Left colon (tissue), 2 donors: ENCODE data around the gene TREML4. TPM values are rescaled to one million over a fixed set of nuclear protein-coding genes. Genes with fewer than 3 reads are reported as not detected.
"Not testable (repeated sequence)": the region's sequence is repeated elsewhere in the genome, so short reads cannot be mapped to it uniquely, and the experiment has no call there.

Experiments
- ATAC-seq: fragments of 200-7000 bp; cut with Tn5 transposase; one replicate; pipeline ENCODE4 v1.9.1; 2020; ENCODE audit warnings: mild to moderate bottlenecking, moderate library complexity
- DNase-seq, 2 donors: peaks; one replicate each; pipeline ENCODE4 v3.0.0-alpha.2; 2020
- intact Hi-C, 2 donors: fragments of 100-400 bp; cut with DNase I in 1 of 2; cut with micrococcal nuclease in 1 of 2; formaldehyde crosslinking; loops; one replicate each; pipeline versions ENCODE4 v1.11.2 to v1.14.0; 2022; cut with DNase I, micrococcal nuclease
- long read RNA-seq: library from polyadenylated mRNA; unstranded; transcript quantifications from one replicate; pipeline ENCODE4 v2.0.0, GENCODE V29; 2021
- total RNA-seq, 2 donors: library from RNA; stranded (reverse); fragmentation: NEBNext Ultra II Directional; extraction: Animal tissue kit (Norgen Biotek cat#: 25700); gene quantifications; one replicate each; pipeline ENCODE4 v1.2.1, GENCODE V29; 2021
- donor health status: DM: no; HTN: no; CAD: no.
- donor health status: DM: yes; HTN: yes; CAD: no.

Gene TREML4
- not detected for total RNA-seq
- long read RNA-seq, result 0 reads

DNA sequence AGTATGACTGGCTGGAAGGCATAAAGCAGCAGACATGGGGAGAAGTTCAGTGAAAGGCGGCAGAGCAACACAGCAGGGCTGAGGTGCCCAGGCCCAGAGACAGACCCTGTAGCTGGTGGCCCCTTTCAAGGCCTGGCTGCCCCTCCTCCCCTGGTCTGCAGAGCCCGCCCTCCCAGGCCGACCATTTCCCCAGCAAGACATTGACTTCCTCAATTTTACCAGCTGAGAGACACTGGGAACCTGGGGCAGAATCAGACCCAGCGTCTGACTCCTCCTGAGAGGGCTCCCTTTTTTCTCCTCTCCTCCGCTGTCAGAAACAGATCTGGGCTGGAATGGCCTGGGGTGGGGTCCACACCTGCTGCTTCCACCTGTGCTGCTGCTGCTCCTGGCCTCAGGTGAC is at the start of gene TREML4:
TREML4 (plus strand) TSS at position 254 of the 400 bp plus-strand sequence; CDS start at position 333, 79 bp downstream.
- intact Hi-C loops, result no loop called here
- DNase-seq (no peak), ATAC-seq (no peak)

DNA sequence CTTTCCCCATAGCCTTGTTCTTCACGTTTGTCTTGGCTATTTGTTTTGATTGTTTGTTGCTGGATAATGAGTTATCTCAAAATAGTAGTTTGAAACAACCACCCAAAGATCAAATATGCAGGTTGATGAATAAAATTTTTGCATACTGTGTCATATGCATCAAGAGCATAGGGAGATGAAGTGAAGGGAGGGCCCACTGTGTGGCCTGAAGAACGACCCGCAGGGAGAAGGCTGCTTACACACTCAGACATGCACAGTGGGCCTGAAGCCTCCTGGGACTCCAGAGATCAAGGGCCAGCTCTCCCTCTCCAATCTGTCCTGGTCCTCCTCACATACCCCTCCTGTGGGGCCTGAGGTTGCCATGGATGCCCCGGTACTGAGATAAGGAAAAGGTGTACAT is 49.0 kb upstream of the TREML4 start:
- no peak for ATAC-seq
- intact Hi-C loops, result no loop called here

GRCh38 chr6:41181566-41181965 is 46.6 kb upstream of the TREML4 start:
- no peak for DNase-seq
- intact Hi-C loops, result no loop called here
- ATAC-seq, result no peak

More for the DNA sequence above, 49.0 kb upstream of the TREML4 start:
- DNase-seq, result no peak

DNA sequence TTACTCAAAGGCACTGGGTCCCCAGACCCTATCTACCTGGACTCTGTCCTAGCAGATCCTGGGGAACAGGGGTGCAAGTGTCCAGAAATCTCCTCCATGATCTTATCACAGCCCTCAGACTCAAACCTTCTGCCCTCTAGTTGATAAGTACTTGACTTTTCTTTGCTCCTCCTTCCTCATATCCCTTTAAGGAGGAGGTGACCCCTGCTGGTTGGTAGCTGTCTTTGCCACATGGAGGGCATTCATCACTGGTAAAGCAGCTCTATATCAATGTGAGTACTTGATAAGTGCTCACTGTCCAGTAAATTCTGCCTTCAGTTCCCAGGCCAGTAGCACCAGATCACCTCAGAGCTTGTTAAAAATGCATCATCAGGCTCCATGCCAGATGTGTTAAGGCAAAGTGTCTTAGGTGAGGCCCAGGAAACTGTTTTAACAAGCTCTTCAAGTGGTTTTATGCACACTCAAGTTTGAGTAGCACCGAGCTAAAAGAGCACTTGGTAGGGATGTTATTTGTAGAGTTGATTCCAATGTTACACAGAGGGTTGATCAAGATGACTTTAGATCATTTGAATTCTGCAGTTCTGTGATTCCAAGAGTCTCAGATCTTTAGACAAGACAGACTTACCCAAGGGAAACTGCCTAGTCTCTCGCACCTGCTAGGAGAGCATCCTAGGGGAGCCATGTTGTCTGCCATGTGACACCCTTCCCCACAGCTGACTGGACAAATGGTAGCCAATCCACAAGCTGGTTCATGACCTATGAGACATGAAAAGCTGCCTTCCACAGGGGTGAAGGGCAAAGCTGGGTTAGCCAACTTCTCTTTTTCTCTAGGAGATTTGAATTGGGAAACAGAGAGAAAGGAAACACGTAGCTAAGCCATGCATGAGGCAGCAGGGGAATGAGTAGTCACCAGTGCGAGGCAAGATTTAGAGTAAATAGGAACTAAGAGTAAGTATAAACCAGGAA is 45.8 kb upstream of the TREML4 start:
- intact Hi-C loops, result no loop called here
- peak in 1 of 2 donors; percentile 37 for DNase-seq
- peak; percentile 89 for ATAC-seq

DNA sequence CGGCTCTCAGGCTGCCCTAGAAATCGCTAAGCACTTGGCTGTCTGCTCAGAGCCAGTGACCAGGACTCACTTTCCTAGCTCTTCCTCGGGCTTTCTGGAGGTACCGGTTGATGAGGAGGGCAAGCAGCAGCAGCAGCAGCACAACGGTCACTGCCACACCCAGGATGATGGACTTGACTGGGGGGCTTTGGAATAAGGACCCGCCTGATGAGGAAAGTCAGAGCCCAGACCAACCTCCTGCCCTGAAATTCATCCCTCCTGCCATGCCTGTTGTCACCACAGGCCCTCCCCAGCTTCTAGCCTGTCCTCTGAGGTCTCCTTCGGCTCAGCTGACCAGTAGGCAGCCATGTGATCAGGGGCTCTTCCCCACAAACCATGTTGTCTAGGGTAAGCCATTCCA is 43.4 kb upstream of the TREML4 start:
- no peak for DNase-seq
- intact Hi-C loops, result no loop called here

DNA sequence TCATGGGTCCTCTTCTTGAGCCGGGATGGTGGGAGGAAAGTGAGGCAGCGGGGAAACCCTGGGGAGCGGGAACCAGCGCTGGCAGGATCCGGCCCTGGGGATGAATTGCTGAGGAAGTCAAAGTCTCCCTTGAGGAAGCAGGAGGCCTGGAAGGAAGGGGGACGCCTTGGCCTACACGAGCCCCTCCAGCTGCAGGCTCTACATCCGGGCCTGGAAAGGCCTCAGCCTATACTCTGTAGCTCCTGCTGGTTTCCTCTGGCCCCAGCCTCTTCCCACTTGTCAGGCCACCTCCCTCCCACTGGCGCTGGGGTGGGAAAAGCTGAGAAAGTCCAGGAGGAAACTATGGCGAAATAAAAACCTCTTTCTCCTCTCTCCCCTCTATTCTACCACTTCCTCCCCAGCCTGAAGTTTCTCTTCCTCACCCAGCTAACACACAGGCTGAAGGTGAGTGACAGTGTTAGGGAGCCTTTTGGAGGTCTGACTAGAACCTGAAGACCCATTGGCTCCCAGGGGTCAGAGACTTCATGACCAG is 42.1 kb upstream of the TREML4 start:
- intact Hi-C loops, result no loop called here

More for the DNA sequence above, 43.4 kb upstream of the TREML4 start:
- no peak for ATAC-seq

DNA sequence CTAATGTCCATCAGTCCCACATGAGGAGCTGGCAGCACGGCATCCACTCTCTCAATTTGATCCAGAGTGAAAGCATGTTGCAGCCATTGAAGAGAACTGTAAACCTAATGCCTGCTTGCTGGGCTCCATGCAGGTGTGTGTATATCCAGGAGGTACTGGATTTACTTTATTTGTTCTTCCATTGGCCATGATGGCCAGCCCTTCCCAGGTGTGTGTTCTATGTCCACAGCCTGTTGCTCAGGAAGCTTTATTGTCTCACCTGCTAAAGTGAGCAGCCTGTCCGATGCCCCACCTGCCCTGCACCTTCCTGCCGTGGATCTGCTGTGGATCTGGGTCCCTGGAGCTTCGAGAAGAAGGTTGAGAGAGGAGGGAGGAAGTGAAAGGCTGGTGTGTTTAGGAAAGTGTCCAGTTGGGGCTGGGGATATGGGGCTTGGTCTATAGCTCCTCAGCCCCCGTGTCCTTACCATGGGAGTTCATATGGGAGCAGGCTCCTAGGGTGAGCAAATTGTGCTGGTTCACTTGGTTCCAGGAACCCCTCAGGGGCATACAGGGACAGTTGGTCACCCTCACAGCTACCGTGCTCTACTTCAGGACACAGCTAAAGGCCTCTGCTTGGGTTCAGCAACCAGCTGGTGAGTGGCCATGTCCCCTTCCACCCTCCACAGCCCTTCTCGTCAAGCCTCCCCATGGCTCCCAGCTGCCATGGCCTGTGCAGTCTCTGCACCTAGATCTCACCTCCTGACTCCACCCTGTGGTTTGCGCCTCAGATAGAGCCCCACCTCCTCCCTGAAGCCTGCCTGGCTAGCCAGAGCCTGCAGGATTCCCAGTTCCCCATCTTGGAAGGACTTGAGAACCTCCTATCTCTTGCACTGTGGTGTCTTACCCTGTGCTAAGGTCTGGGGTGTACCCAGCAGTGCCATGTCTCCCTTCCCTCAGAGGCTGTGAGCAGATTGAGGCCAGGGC is 39.9 kb upstream of the TREML4 start:
- no peak for ATAC-seq
- DNase-seq, result no peak
- intact Hi-C loops, result no loop called here

More for the DNA sequence above, 42.1 kb upstream of the TREML4 start:
- no peak for DNase-seq
- no peak for ATAC-seq

GRCh38 chr6:41189046-41189445 is 39.1 kb upstream of the TREML4 start:
- ATAC-seq, result not testable (repeated sequence)

GRCh38 chr6:41189967-41190366 is 38.2 kb upstream of the TREML4 start:
- intact Hi-C loops, result no loop called here
- no peak for DNase-seq
- no peak for ATAC-seq

More at GRCh38 chr6:41189046-41189445, 39.1 kb upstream of the TREML4 start:
- intact Hi-C loops, DNase-seq: not testable (repeated sequence)

- intact Hi-C loops, result no loop called here
- ATAC-seq, result no peak
- DNase-seq, result no peak
These were observed 37.4 kb upstream of the TREML4 start for GRCh38 chr6:41190791-41191190.

DNA sequence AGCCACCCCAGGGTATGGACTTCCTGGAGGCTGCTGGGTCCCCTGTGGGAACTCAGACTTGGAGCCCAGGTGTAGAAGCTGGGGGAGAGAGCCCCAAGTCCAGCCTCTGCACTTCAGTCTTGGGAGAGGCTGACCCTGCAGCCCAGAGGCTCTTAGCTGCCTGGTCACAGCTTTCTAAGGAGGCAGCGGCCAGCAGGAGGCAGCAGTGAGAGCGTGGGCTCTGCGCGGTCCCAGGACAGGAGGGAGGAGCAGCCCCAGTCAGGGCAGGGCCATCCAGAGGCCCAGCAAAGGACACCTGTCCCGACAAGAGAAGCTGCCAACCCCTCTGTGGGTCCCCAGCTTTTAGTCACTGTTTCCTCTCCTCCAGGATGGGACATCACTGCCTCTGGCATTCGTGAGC is 36.6 kb upstream of the TREML4 start:
- DNase-seq, result peak in 1 of 2 donors; percentile 53
- intact Hi-C loops, result no loop called here
- ATAC-seq, result peak; percentile 46

DNA sequence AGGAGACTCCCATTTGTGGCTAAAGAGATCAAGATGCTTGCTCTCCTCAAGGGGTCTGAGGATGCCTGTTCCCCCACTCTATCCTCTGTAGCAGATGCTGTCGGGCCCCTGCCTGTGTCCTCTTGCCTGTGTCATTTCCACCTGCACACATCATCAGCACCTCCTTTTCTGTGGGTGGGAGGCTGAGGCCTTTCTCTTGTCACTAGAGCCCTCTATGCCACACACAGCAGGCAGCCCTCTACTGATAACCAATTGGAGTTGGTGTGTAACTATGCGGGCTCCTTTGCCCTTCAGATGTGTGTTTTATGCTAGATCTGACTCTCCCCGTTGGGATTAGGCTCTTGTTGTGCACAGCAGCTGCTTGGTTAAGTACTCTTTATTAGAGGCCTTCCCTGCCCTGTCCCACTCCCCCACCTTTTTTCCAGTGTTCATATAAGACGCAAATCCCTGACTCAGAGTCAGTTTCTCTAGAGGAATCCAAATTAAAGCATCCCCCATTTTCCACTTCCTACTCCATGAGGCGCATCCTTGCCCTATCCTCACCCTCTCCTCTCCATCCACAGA is 34.9 kb upstream of the TREML4 start:
- ATAC-seq, result no peak
- intact Hi-C loops, result no loop called here
- no peak for DNase-seq

DNA sequence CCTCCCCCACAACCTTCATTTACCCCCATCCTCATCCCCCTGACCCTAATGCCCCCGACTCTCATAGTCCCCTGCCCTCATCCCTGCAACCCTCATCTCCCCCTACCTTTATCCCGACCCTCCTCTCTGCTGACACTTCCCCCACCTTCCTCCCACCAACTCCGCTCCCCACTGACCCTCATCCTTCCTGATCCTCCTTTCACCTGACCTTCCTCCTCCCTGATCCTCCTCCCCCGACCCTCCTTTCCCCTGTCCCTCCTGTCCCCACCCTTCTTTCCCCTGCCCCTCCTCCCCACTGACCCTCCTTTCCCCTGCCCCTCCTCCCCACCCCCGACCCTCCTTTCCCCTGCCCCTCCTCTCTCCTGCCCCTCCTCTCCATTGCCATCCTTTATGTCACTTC is 34.3 kb upstream of the TREML4 start:
- DNase-seq (no peak), ATAC-seq (no peak)
- intact Hi-C loops, result no loop called here

DNA sequence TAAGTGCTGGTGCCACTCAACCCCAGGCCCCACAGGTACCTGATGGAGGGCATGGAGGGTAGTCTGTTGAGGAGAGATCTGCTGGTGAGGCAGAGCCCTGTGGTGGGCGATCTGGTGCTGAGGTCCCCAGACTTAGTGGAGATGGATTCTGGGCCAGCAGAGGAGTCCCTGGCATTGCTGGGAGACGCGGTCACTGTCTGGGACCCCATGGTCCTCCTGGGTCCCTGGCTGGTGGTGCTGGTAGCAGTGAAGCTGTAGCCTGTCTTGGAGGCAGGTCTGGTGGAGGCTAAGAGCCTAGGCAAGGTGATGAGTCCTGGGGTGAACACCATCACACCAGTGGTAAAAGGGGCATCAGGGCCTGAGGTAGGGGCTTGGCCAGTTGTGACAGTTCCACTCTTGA is 33.8 kb upstream of the TREML4 start:
- intact Hi-C loops, result no loop called here
- no peak for DNase-seq

DNA sequence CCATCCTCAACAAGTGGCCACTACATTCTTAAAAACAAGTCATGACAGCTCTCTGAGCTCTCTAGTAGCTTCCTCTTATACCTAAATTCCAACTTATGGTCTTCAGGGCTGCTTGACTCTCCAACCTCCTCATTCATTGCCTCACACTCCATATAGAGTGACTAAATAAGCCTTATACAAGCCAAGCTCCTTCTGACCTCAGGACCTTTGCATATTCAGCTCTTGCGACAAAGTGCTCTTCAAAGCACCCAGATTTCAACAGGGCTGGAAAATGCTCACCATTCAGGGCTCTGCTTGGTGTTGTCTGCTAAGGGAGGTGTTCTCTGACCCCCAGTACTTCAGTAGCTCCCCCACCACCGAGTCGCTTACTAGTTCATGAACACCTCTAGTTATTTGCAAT is 30.9 kb upstream of the TREML4 start:
- DNase-seq, result no peak
- intact Hi-C loops, result no loop called here
- no peak for ATAC-seq

More for the DNA sequence above, 33.8 kb upstream of the TREML4 start:
- no peak for ATAC-seq

- no peak for ATAC-seq
- intact Hi-C loops, result no loop called here
- DNase-seq, result no peak
These were observed 28.4 kb upstream of the TREML4 start for GRCh38 chr6:41199552-41200246.

GRCh38 chr6:41200296-41200900 is 27.8 kb upstream of the TREML4 start:
- intact Hi-C loops, result no loop called here
- DNase-seq (peak in 1 of 2 donors; percentile 32), ATAC-seq (no peak)
